Measurements from ENCODE around the gene C1GALT1. TPM values are rescaled to one million over a fixed set of nuclear protein-coding genes. Genes with fewer than 3 reads are reported as not detected.

The C1GALT1 gene
- total and polyA plus RNA-seq, 2 experiments from 2014 or later, result 58.2 to 203 TPM

DNA sequence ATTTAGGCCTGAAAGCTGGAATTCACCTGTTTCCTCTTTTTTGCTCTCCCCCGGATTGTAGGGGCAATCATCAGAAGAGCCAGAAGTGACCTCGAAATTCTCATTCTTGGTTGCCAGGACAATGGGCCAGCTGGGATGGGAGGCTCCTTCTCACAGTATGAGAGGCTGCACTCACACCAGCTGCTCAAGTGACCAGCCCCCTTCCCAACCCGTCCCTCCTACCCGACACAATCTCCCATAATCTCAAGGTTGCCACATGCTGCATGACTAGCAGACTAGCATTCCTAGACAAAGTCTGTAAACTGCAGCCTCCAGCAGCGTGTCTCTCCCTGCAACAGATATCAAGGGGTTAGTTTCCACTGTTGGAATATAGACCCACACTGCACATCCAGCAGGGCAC, 110.3 kb downstream of the C1GALT1 start:
- Histone ChIP-seq H3K27ac (ENCODE audit: low read depth) (no peak overlapping the region), H3K9me2 (ENCODE audit: insufficient read depth) (no peaks in the 10 kb centered on the region; the same call in 1 of the 2 replicates), H3K79me2 (replicated peaks; ENCODE audit: insufficient read depth) (no peaks in the 10 kb centered on the region), H3K4me1 (ENCODE audit: insufficient read depth) (peaks cover 12% of the 10 kb centered on the region; the same call in 1 of the 2 replicates), H3K36me3 (ENCODE audit: insufficient read depth) (no peaks in the 10 kb centered on the region), H3K27me3 (ENCODE audit: insufficient read depth) (no peaks in the 10 kb centered on the region), H4K20me1 (replicated peaks; ENCODE audit: insufficient read depth) (no peaks in the 10 kb centered on the region), H3K4me3 (no peak overlapping the region), H3K4me2 (no peak overlapping the region), H2AFZ (peak overlapping the region; percentile 58; the same call in 1 of the 2 replicates), H3F3A (replicated peaks; ENCODE audit: low read depth) (no peaks in the 10 kb centered on the region)
- Mint-ChIP-seq H3K36me3 (ENCODE audit: low read depth) (peaks cover 3% of the 10 kb centered on the region), H3K4me1 (peaks cover 14% of the 10 kb centered on the region; the same call in 2 of the 3 replicates), H3K9me3 (peaks cover 3% of the 10 kb centered on the region; the same call in 2 of the 3 replicates), H3K4me3 (no peak overlapping the region), H3K27ac (no peak overlapping the region), H3K27me3 (ENCODE audit: insufficient read depth, low read depth, poor library complexity) (no peaks in the 10 kb centered on the region)
- peak; percentile 23 for DNase-seq (ENCODE audit: low spot score)
- ATAC-seq, result no peak
- TF ChIP-seq JUNB (IDR thresholded peaks at IDR 0.05; ENCODE audit: unreplicated experiment), result no peak
- no peak for TF ChIP-seq POLR2AphosphoS5 (IDR thresholded peaks at IDR 0.05; ENCODE audit: low read depth)
- no peak for TF ChIP-seq CREB1 (CRISPR knock-in tag; IDR thresholded peaks at IDR 0.05; ENCODE audit: low read depth)

DNA sequence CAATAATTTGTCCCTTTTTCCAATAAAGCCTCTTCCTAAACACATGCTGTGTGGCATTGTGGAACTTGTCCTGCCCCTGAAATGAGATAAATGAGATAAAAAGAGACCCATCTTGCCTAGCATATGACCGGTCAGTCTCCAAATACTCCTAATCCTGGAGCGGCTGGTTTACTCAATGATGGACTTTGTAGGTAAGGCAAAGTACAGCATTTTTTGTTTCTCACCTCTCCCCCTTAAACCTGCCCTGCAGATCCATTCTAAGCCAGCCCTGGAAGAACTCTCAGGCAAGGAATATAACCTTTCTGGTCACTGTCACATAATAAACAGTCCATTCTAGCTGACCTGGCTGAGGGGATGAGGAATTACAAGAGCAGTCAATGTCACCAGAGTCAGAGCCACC, 110.7 kb downstream of the C1GALT1 start:
- ATAC-seq, result no peak
- no peak overlapping the region for H3K4me3 Mint-ChIP-seq
- TF ChIP-seq EZH2 (IDR thresholded peaks at IDR 0.05; ENCODE audit: low read depth, unreplicated experiment) (no peak), JUNB (IDR thresholded peaks at IDR 0.05; ENCODE audit: unreplicated experiment) (no peak), ZNF462 (CRISPR knock-in tag; IDR thresholded peaks at IDR 0.05) (no peak), ZNF114 (CRISPR knock-in tag; IDR thresholded peaks at IDR 0.05) (no peak), ZNF331 (CRISPR knock-in tag; IDR thresholded peaks at IDR 0.05; ENCODE audit: low read depth) (no peak), CREB1 (CRISPR knock-in tag; IDR thresholded peaks at IDR 0.05; ENCODE audit: low read depth) (no peak), STAT1 (IDR thresholded peaks at IDR 0.05; ENCODE audit: unreplicated experiment) (no peak)
- TF ChIP-seq, protein P1, sequence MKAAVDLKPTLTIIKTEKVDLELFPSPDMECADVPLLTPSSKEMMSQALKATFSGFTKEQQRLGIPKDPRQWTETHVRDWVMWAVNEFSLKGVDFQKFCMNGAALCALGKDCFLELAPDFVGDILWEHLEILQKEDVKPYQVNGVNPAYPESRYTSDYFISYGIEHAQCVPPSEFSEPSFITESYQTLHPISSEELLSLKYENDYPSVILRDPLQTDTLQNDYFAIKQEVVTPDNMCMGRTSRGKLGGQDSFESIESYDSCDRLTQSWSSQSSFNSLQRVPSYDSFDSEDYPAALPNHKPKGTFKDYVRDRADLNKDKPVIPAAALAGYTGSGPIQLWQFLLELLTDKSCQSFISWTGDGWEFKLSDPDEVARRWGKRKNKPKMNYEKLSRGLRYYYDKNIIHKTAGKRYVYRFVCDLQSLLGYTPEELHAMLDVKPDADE (IDR thresholded peaks at IDR 0.05), result no peak
- TF ChIP-seq, protein P2, sequence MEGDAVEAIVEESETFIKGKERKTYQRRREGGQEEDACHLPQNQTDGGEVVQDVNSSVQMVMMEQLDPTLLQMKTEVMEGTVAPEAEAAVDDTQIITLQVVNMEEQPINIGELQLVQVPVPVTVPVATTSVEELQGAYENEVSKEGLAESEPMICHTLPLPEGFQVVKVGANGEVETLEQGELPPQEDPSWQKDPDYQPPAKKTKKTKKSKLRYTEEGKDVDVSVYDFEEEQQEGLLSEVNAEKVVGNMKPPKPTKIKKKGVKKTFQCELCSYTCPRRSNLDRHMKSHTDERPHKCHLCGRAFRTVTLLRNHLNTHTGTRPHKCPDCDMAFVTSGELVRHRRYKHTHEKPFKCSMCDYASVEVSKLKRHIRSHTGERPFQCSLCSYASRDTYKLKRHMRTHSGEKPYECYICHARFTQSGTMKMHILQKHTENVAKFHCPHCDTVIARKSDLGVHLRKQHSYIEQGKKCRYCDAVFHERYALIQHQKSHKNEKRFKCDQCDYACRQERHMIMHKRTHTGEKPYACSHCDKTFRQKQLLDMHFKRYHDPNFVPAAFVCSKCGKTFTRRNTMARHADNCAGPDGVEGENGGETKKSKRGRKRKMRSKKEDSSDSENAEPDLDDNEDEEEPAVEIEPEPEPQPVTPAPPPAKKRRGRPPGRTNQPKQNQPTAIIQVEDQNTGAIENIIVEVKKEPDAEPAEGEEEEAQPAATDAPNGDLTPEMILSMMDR (conservative IDR thresholded peaks at IDR 0.05; ENCODE audit: low read depth in 2 of 2), result no peak

More for the DNA sequence above, 110.7 kb downstream of the C1GALT1 start:
- H3K4me1 ChIP-seq (ENCODE audit: insufficient read depth), result peaks cover 12% of the 10 kb centered on the region; the same call in 1 of the 2 replicates
- H3K4me2 ChIP-seq, result no peak overlapping the region
- H3K27ac ChIP-seq (ENCODE audit: low read depth), result no peak overlapping the region
- H3K36me3 Mint-ChIP-seq (ENCODE audit: low read depth), result peaks cover 5% of the 10 kb centered on the region
- peaks cover 7% of the 10 kb centered on the region; the same call in 2 of the 3 replicates for H3K9me3 Mint-ChIP-seq
- H3K27me3 ChIP-seq (ENCODE audit: insufficient read depth), result no peaks in the 10 kb centered on the region
- H3K27me3 Mint-ChIP-seq (ENCODE audit: insufficient read depth, low read depth, poor library complexity), result no peaks in the 10 kb centered on the region
- no peaks in the 10 kb centered on the region; the same call in 1 of the 2 replicates for H3K9me2 ChIP-seq (ENCODE audit: insufficient read depth)
- H3K79me2 ChIP-seq (replicated peaks; ENCODE audit: insufficient read depth), result no peaks in the 10 kb centered on the region
- no peak overlapping the region for H3K27ac Mint-ChIP-seq
- H3K4me3 ChIP-seq, result no peak overlapping the region
- H3F3A ChIP-seq (replicated peaks; ENCODE audit: low read depth), result no peaks in the 10 kb centered on the region
- no peaks in the 10 kb centered on the region for H4K20me1 ChIP-seq (replicated peaks; ENCODE audit: insufficient read depth)
- DNase-seq (ENCODE audit: low spot score), result no peak
- peak overlapping the region; percentile 78; the same call in 1 of the 2 replicates for H2AFZ ChIP-seq
- no peaks in the 10 kb centered on the region for H3K36me3 ChIP-seq (ENCODE audit: insufficient read depth)
- peaks cover 14% of the 10 kb centered on the region; the same call in 2 of the 3 replicates for H3K4me1 Mint-ChIP-seq
